Activated CD4-positive, CD25-positive, alpha-beta regulatory T cell (primary cell): ENCODE results near the gene PODXL2.
"Not testable (repeated sequence)": the region's sequence is repeated elsewhere in the genome, so short reads cannot be mapped to it uniquely, and the experiment has no call there.

Source experiments
- DNase-seq, 4 experiments: peaks; one replicate each; lab custom pipeline; 2025; lab: John Stamatoyannopoulos, UW

The PODXL2 gene

DNA sequence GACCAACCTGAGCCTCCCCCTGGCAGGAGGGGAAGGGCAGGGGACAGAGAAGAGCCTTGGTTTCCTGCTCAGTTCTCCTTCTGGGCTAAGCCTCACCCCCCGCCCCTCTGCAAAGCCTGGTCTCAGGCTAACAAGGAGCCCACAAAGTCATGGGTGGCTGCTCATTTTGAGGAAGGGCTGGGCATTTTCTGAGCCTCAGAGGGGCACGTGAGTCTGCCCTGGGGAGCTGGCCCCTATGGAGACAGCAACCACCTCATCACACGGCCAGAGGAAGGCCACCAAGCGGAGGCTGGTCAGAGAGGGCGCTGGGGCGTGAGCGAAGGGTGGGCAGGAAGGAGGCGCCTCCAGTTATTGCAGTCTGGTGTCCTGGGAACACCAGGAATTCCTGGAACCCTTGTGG is 62.5 kb downstream of the PODXL2 start:
- no peak for DNase-seq

DNA sequence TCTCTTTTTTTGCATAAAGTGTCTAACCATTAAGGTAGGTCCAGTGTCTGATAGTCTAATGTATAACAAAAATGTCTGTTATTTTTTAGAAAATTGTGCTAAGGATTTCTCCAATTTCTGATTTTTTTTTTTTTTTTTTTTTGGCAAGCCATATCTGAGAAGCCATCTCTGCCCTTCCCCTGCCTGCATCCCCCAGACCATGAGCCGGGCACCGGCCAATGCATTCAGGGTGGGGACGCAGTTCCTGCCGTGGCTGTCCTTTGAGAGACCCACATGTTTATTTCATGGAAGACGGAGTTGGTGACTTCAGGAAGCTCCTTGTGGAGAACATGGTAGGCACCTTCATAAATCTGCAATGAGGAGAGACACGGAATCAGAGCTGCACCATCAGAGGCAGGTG is 63.0 kb downstream of the PODXL2 start:
- no peak for DNase-seq

DNA sequence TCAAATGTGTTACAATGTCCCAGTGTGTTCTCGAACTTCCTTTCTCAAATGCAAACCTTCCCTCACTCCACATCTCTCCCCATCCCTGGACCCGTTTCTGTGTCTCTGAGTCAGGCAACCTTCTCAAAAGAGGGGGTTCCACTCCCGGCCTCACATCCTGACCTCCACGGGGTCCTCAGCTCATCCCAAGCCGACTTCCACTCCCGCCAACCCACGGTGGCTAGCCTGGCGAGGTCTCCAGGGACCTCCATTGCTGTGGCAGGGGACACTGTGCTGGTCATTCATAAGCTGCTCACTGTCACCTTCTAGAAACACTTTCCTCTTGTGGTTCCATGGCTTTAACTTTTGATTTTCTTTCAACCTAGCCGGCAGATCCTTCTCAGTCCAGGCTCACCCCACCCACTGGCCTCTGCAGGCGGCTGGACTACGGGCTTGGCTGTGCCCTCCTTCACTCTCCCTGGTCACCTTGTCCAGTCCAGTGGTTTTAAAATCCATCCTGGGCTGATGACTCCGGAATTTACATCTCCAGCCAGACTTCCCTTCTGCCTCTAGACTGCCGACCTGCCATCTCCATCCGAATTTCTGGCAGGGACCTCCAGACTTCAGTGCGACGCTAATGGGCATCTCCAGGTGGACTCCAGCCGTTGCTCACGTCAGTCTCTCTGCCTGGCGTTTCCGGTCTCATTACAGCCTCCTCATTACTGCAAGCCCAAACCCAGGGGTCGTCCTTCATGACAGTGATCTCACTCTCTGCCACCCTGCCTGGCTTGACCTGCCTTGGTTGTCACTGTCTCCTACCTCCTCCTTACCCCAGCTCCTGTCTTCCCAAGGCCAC is 63.7 kb downstream of the PODXL2 start:
- DNase-seq: no peak

GRCh38 chr3:127693336-127693843 is 64.4 kb downstream of the PODXL2 start:
- no peak for DNase-seq

DNA sequence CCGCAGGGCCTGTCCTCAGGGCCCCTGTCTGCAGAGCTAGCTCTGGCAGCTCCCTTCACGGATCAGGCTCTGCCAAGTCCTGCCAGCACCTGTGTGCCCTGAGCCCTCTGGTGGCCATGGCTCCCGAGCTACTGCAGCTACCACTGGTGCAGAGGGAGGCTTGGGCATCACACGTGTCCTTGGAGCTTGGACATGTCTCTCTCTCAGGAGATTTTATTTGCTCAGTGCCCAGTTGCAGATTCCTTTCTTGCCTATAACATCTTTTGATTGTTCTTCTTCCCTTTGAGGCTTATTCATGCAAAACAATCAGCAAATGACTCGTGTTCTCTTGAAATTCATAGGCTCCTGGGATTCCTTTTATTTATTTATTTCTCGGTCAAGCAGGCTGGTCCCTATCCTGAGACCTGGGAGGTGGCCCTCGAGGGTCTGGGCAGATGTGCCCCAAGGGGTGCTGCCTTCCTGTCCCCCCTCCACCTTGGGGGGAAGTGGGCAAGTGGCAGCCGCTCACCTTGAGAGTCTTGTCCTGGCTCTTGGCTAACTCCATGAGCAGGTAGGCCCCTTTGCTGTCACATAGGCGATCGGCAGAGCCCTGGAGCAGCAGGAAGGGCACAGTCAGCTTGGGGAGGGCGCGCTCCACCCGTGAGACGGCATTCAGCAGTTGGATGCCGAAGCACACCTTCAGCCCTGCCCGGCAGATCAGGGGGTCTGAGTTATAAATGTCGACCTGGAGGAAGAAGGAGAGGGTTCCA is 65.7 kb downstream of the PODXL2 start:
- no peak for DNase-seq

DNA sequence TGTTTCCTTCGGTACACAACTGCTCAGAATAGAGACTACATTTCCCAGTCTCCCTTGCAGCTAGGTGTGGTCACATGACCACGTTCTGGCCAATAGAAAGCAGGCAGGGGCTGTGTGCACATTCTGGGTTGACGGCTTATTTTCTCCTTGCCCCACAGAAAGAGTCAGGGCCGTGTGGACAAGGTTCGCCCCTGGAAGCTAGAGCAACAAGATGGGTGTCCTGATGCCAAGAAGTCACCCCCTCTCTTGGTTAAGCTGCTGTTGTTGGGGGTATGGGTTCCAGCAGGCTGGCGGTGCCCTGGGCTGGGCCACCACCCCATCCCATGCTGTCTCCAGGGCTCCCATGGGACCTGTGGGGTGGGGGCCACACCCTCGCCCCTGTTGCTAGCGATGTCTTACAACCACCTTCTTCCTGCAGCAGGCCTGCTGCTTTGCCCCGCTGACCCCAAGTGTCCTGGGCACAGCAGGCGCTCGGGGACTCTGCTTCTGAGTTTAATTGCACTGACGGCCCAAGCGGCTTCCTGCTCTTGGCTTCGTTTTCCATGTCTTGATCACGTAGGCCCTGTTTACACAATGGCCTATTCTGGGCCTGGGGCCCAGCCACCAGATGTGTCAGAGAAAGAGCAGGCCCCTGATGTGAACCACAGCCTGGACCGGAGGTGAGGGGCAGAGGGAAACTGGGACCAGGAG is 68.7 kb downstream of the PODXL2 start:
- no peak for DNase-seq

DNA sequence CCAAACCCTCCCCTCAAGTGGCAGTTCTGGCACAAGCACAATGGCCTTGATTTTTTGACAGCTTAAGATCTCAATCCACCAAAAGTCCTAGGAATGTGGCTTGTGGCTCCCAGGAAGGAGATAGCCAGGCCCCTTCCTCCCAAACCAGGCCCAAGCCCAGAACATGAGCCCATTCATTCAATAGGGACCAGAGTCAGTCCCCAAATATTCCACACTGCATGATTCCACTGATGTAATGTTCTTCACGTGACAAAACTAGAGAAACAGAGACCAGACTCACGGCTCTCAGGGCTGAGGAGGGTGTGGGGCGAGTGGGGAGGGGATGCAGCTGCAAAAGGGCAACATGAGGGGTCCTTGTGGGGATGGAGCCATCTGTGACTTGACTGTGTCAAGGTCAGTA is 69.3 kb downstream of the PODXL2 start:
- no peak for DNase-seq

DNA sequence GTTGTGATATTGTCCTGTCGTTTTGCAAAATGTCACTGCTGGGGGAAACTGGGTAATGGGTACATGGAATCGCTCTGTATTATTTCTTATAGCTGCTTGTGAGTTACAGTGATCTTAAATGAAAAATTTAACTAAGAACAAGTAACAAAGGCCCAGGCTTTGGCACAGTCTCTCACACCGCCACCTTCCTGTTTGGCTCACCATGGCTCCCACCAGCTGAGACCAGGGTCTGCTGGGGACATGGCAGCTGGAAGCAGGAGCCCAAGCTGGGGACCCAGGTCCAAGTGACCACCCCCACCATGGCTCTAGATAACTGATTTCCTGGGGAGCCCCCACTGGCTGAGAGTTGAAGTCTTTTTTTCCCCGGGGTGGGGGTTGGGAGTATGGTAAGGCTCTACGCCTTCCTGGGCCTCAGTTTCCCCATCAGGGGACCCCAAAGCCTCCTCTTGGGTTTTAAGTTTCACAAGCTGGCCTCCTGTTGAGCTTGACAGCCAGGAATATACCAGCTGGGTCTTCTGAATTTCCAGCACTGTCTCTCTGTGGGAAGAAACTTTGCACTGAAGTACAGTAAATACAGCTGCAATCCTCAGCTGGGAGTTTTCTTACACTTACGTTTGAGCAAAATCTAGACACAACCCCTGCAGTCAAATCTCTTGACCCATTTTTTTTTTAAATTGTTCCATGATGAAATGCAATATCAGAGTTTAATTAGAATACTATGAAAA is 69.9 kb downstream of the PODXL2 start:
- no peak for DNase-seq

DNA sequence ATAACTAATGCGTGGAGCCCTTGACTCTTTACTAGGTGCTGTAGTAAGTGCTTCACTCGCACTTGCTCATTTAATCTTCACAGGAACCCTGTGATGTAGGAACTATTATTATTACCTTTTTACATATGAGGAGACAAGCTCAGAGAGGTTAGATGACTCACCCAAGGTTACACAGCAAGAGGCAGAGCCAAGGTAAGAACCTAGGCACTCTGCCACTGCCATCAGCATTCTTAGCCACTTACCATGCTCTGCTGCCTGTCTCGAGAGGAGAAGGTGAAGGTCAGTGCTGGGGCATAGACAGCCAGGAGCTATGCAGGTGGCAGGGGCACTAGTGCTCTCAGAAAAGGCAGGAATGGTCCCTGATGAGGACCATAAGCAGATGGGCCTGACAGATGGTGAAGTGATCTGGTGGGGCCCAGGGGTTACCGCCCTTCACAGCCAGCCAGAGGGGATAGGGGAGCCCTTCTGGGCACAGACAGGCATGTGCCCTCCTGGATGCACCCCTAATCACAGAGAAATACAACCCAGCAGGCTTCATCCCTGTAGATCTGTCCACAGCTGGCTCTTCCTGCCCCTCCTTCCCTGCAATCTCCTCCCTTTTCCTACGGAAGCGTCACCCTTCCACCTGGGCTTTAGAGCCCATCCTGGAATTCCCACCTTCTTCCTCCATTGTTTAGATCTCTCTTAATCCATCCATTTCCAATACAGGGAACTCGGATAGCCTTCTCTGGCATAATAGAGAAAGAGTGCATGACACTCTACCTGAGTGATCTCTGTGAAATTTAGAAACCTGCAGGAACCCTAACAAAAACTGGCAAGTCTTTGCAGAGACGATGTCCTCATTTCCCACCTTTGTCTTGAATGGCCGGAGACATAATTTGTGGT is 70.7 kb downstream of the PODXL2 start:
- DNase-seq: no peak

DNA sequence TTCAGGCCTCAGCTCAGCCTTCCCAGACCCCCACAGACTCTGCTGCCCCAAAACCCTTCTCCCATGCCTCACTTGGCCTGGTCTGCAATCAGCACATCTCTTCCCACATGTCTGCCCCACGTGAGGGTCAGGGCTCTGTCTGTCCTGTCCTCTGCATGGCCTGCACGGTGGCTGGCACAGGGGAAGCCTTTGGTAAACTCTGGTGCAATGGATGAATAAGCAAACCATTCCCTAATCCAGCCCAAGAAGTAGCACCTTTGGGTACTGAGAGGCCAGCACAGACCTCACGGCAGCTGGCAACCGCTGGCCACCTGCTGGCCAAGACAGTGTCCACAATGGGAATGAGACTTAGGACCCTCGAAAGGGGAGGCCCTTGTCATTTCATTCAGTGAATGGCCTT is 71.4 kb downstream of the PODXL2 start:
- DNase-seq: no peak

DNA sequence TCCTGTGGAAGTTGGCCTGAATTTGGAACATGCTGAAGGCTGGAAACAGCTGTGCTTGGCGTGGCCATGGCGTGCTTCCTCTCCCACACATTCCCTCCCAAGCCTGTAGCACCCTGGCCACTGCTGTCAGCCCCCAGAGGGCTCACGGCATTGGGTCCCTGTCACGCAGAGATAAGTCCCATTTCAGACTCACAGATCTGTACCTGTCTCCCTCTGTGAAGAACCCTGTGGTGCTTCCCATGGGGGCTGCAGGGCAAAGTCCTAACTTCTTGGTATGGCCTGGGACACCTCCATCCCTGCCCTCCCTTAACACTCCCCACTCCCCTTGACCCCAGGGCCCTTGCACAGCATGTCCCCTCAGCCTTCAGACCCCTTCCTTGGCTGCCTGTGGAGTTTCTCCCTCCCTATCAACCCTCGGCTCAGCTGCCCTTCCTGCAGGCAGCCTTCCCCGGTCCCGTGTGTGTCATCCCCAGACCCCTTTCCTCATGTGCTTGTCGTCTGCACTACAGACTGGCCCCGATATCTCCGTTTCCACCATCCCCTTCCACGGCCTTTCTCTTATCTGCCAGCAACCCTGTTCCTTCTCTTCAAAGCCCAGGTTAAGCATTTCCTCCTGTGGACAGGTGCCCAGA is 72.4 kb downstream of the PODXL2 start:
- no peak for DNase-seq

DNA sequence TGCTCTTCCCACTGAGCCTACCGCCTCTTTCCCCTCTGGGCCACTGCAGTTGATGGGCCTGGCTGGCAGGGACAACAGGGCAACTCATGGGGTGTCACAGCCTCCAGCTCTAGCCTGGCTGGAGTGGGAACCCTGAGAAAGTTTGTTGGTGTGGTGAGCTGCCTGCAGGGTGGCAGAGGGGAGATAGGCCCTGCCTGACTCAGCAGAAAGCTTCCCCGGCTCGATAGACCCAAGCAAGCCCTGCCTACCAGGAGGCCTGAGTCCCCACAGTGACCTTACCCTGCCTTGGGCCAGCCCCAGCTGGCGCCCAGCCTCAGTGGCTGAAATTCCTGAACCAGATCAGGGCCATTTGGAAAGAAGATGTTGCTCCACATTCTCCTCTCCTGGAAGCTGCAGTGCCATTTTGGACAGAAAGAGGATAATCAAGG is 73.2 kb downstream of the PODXL2 start:
- DNase-seq: no peak

DNA sequence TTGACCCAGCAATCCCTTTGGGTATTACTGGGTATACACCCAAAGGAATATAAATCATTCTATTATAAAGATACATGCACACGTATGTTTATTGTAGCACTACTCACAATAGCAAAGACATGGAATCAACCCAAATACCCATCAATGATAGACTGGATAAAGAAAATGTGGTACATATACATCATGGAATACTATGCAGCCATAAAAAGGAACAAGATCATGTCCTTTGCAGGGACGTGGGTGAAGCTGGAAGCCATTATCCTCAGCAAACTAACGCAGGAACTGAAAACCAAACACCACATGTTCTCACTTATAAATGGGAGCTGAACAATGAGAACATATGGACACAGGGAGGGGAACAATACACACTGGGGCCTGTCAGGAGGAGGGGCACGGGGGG is 75.9 kb downstream of the PODXL2 start:
- not testable (repeated sequence) for DNase-seq

GRCh38 chr3:127706312-127706711 is 77.3 kb downstream of the PODXL2 start:
- DNase-seq: no peak

DNA sequence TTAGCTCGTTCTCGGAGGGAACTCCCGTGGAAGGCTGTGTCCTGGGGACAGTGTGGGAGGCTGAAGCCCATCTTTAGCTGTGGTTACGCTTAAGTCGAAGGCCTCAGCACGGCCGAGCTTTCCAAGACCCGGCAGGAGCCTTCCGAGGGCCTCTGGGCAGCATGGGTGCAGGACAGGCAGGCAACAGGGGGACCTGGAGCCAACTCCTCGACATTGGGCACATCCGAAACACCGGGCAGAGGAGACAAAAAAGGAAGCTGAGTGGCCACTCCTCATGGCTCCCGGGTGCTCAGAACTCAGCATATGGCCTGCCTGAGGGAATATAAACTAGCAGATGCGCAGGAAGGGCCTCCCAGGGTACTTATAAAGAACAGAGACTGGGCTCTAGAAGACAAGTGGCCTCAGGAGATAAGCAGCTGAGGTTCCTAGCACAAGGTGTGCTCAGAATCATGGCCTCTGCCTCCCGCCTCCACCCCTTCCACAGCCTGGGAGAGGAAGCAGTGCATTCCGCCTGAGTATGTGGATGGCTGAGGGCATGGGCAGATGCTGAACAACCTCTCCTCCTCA is 77.9 kb downstream of the PODXL2 start:
- DNase-seq: no peak

GRCh38 chr3:127707851-127708411 is 78.9 kb downstream of the PODXL2 start:
- no peak for DNase-seq

DNA sequence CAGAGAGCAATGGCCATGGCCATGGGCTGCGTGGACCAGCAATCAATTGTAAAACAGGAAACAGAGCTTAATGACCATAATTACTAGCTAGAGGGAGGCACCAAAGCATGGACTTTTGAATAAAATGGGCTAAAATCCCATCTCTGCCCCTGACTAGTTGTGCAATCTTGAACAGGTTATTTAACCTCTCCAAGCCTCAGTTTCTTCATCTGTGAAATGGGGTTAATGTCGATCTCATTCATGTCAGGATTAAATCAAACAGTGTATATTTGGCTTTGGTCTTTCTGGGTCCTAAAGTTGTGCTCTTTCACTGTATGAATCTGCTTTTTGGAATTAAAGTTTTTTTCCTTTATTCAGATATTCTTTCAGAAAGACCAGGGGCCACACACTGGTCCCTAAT is 79.9 kb downstream of the PODXL2 start:
- DNase-seq: no peak

- DNase-seq: no peak
These were observed 80.5 kb downstream of the PODXL2 start for GRCh38 chr3:127709320-127710060.
